ENCODE data around the gene MAST4. TPM values are rescaled to one million over a fixed set of nuclear protein-coding genes. Genes with fewer than 3 reads are reported as not detected.

Gene MAST4
- total RNA-seq, 1 donor from 2014 or later: 42.0 TPM

DNA sequence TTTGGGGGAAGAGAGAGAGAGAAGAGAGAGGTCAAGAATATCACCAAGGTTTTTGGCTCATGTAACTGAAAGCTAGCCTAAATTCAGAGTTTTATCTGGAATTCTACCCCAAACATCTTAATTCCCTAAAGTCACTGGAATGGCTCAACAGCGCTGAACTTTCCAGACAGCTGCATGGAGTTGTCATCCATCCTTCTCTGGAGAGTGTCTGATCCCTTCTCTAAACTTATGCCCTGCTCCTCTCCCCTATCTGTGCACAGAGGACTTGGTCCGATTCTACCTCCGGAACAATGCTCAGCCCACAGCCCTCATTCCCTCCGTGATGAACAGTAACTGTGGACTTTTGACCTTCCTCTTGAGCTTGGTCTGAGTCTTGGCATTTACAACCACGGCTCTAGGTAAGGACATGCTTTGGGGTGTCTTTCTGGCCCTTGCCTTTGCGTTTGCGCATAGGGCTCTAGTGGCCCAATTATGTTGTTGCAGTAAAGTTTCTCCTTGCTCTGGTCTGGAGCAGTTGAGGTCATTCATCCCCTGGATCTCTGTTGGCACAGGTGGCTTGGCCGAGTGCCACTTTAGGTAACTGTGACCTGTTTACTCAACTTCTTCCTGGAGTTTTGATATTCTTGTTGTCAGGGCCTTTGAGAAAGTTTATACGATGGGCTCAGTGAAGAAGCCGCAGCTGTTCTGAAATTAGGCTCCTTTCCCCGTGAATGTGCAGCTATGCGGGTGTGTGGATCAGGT, 618.7 kb downstream of the MAST4 start:
- ATAC-seq (ENCODE audit: poor library complexity): peak; percentile 45
- no peak for DNase-seq

DNA sequence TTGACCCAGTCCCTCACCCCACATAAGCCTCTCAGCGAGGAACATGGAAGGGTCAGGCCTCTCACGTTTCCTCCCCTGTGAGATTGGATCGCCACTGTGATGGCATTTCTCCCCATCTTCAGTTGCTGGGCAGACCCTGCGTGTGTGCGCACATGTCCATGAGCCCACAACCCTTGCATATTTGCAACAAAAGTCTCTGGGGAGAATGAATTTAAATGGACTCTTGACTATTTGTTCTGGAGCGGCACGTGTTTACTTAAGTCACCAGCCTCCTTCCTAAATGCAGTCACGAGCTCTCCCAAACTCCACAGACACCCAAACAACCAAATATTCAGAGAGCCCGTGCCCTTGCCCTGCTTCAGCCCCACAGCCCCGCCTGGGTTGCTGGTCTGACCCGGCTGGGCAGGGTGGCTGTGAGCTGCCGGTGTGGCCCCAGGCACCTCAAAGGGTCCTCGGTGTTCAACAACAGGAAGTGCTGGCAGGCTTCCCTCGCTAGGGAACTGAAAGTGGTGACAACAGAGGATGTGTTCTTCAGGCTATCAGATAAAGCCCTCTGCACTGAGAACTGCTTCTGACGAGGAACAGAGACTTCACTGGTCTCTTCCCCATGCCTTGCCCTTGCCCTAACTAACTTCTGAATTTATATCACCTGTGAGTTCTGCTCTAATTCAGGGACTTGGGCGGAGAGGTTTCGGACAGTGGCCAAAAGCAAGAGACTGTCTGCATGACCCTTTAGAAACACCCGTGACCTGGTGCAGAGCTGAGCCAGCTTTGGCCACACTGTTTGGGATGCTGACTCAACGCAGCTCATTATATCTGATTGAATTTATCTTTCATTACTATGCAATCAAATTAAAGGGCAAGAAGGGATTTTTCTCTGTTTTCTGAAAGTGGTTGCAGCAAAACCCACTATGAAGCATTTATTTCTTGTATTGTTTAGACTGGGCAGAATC, 619.6 kb downstream of the MAST4 start:
- intact Hi-C loops (cut with DNase I): no loop called here
- DNase-seq: peak; percentile 94
- peak; percentile 95 for ATAC-seq (ENCODE audit: poor library complexity)

More for the DNA sequence above, 618.7 kb downstream of the MAST4 start:
- intact Hi-C loops (cut with DNase I): no loop called here

GRCh38 chr5:67216564-67216963, 620.4 kb downstream of the MAST4 start:
- intact Hi-C loops (cut with DNase I): no loop called here
- DNase-seq (no peak), ATAC-seq (ENCODE audit: poor library complexity) (no peak)

All from Right ventricle myocardium superior (tissue), 1 donor.